NCI-H146 treated with DMSO at 0.1 percent for 48 hours (cell line): ENCODE data around the gene TRIM13.
"Not testable (repeated sequence)": the region's sequence is repeated elsewhere in the genome, so short reads cannot be mapped to it uniquely, and the experiment has no call there.

Experiments
- DNase-seq: peaks from one replicate; lab custom pipeline; 2025; ENCODE audit not compliant: unreplicated experiment; lab: John Stamatoyannopoulos, UW

TRIM13 gene

GRCh38 chr13:49996951-49997895 is at the start of gene TRIM13:
TRIM13 (plus strand) TSS chr13:49997042; CDS start chr13:50011941, 14,899 bp downstream.
- DNase-seq: peak; percentile 64

- not testable (repeated sequence) for DNase-seq
Observed at GRCh38 chr13:49948777-49949270, 48.0 kb upstream of the TRIM13 start.

GRCh38 chr13:49951754-49952535 is 44.9 kb upstream of the TRIM13 start:
- no peak for DNase-seq

GRCh38 chr13:49953560-49953959 is 43.3 kb upstream of the TRIM13 start:
- no peak for DNase-seq

GRCh38 chr13:49954674-49955455 is 42.0 kb upstream of the TRIM13 start:
- no peak for DNase-seq

- no peak for DNase-seq
Observed at GRCh38 chr13:49956131-49956530, 40.7 kb upstream of the TRIM13 start.

GRCh38 chr13:49958321-49958720 is 38.5 kb upstream of the TRIM13 start:
- DNase-seq: no peak

- DNase-seq: no peak
Observed at GRCh38 chr13:49967456-49967855, 29.4 kb upstream of the TRIM13 start.

- DNase-seq: no peak
Observed at GRCh38 chr13:49972709-49973108, 24.1 kb upstream of the TRIM13 start.

- no peak for DNase-seq
Observed at GRCh38 chr13:49975826-49976225, 21.0 kb upstream of the TRIM13 start.

GRCh38 chr13:49976314-49977258 is 20.3 kb upstream of the TRIM13 start:
- peak; percentile 34 for DNase-seq

- no peak for DNase-seq
Observed at GRCh38 chr13:49977992-49978391, 18.9 kb upstream of the TRIM13 start.

GRCh38 chr13:49980266-49980665 is 16.6 kb upstream of the TRIM13 start:
- DNase-seq: no peak

- DNase-seq: no peak
Observed at GRCh38 chr13:49985129-49985528, 11.7 kb upstream of the TRIM13 start.

GRCh38 chr13:49986471-49986870 is 10.4 kb upstream of the TRIM13 start:
- DNase-seq: no peak

- DNase-seq: not testable (repeated sequence)
Observed at GRCh38 chr13:49990612-49991011, 6.2 kb upstream of the TRIM13 start.

GRCh38 chr13:49993111-49993510 is 3.7 kb upstream of the TRIM13 start:
- DNase-seq: no peak

GRCh38 chr13:49993666-49994065 is 3.2 kb upstream of the TRIM13 start:
- no peak for DNase-seq

GRCh38 chr13:49995625-49996101 is 1.2 kb upstream of the TRIM13 start:
- DNase-seq: no peak
